GM12865 (cell line): Measurements from ENCODE around the gene CYP2S1.

Experiments used
- DNase-seq: peaks from one replicate; pipeline ENCODE4 v3.0.0; 2010; ENCODE audit warnings: low read depth
- H3K4me3 ChIP-seq: 2 replicates; pipeline ENCODE4 v1.5.1; 2011; ENCODE audit warnings: mild to moderate bottlenecking, low read depth, low read length, control low read depth
- TF ChIP-seq, protein P1 (sequence below): IDR thresholded peaks from 2 replicates; pipeline ENCODE4 v1.5.1; 2011; ENCODE audit warnings: low read length, control low read depth, low read depth, inconsistent platforms; ENCODE audit not compliant: insufficient read depth; ENCODE audit errors: missing control alignments

Gene CYP2S1

DNA sequence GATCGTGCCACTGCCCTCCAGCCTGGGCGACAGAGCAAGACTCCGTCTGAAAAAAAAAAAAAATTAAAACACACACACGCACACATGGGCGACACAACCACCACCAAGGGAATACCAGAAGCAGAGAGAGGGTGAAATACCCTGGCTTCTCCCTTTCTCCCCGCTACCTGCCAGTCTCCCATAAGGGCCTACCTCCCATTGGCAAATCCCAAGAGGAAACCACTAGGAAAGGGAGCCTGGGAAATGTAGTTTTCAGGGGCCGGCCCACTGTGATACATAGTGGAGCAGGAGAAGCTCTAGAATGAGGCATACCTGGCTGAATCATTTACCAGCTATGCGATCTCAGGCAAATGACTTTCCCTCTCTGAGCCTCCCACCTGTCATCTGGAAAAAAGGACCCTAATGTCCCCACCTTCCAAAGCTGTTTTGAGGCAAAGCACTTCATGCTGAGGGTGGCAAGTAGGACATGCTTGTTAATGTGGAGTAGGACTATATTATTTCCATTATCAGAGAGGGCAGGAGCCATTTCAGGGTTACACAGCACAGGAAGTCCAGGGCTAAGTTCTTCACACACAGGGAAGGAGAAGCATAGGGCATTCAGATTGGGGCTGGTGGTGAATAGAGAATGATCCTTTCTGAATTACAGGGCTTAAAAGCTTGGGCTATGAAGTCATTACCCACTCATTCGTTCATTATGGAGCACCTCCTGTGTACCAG lies 56.8 kb downstream of the CYP2S1 start:
- TF ChIP-seq, protein P1, sequence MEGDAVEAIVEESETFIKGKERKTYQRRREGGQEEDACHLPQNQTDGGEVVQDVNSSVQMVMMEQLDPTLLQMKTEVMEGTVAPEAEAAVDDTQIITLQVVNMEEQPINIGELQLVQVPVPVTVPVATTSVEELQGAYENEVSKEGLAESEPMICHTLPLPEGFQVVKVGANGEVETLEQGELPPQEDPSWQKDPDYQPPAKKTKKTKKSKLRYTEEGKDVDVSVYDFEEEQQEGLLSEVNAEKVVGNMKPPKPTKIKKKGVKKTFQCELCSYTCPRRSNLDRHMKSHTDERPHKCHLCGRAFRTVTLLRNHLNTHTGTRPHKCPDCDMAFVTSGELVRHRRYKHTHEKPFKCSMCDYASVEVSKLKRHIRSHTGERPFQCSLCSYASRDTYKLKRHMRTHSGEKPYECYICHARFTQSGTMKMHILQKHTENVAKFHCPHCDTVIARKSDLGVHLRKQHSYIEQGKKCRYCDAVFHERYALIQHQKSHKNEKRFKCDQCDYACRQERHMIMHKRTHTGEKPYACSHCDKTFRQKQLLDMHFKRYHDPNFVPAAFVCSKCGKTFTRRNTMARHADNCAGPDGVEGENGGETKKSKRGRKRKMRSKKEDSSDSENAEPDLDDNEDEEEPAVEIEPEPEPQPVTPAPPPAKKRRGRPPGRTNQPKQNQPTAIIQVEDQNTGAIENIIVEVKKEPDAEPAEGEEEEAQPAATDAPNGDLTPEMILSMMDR: no peak
- no peak for DNase-seq
- no peak overlapping the region for H3K4me3 ChIP-seq

DNA sequence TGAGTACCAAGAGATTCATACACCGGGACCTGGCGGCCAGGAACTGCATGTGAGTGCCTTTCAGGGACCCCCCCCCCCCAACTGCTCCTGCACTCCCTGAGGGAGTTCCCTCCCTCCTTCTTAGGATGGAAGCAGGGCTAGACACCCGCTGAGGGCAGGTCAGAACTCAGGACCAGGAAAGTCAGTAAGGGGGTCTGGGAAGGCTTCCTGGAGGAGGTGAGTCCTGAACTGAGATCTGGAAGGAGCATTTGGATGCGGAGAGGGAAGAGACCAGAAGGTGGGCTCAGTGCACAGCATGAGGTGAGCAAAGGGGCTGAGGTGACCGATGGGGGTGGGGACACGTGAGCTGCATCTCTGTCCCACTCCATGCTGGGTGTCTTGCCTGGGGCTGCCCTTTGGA lies 60.6 kb downstream of the CYP2S1 start:
- DNase-seq: no peak
- no peak overlapping the region for H3K4me3 ChIP-seq
- TF ChIP-seq, protein P1: no peak

DNA sequence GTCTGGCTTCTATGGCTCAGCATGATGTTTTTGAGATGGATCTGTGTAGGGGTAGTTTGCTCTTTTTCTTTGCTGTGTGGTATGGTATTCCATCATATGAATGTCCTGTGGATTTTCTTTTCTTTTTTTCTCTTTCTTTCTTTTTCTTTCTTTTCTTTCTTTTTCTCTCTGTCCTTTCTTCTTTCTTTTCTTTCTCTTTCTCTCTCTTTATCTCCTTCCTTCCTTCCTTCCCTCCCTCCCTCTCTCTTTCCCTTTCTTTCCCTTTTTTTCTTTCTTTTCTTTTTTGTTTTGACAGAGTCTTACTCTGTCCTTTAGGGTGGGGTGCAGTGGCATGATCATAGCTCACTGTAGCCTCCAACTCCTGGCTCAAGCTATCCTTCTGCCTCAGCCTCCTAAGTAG lies 62.2 kb downstream of the CYP2S1 start:
- no peak for DNase-seq
- TF ChIP-seq, protein P1: no peak
- H3K4me3 ChIP-seq: no peak overlapping the region
